Fibroblast of skin of scalp (primary cell): ENCODE measurements around the gene TCP11L2.
"Not testable (repeated sequence)": the region's sequence is repeated elsewhere in the genome, so short reads cannot be mapped to it uniquely, and the experiment has no call there.

Source experiments
- DNase-seq: peaks from one replicate; pipeline ENCODE4 v3.0.0-alpha.2; 2013

Gene TCP11L2

GRCh38 chr12:106344131-106344530, 41.6 kb downstream of the TCP11L2 start:
- no peak for DNase-seq

DNA sequence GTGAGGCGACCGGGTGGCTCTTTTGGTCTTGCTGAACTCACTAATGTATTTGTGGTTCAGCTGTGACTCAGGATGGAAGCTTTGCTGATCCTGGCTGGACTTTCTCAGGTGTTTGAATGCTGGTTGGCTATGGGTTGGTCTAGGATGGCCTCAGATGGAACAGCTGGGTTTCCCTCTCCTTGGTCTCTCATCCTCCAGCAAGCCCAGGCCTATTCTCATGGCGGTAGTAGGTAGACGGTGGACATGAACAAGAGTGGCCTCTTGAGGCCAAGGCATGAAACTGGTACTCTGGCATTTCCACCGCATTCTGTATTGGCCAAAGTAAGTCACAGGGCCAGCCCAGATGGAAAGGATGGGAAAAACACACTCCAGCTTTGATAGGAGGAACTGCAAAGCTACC, 43.2 kb downstream of the TCP11L2 start:
- DNase-seq = peak; percentile 68

DNA sequence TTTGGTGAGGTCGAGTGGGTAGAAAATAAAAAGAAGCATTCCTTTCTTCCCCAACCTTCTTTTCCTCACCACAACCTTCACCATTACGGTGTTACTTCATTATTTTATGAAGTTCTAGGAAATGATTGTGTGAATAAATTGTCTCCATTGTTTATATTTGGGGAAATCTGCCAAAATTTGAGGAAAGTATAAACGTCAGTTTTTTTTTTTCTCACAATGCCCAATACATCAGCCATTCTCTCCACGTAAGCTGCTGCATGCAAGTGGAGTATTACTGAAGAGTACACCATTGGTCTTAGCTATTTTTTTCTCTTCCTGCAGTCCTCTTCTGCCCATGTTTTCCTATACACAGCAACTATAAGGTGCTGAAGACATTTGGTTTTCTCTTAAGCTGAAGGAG, 45.9 kb downstream of the TCP11L2 start:
- DNase-seq = no peak

- DNase-seq = no peak
Observed at GRCh38 chr12:106353175-106353574, 50.6 kb downstream of the TCP11L2 start.

- peak; percentile 97 for DNase-seq
Observed at GRCh38 chr12:106357549-106358395, 55.2 kb downstream of the TCP11L2 start, which contains the start of gene POLR3B. POLR3B (plus strand) TSS chr12:106357748; CDS start chr12:106357880, 132 bp downstream.

GRCh38 chr12:106358396-106359241, 56.1 kb downstream of the TCP11L2 start:
- peak; percentile 65 for DNase-seq

GRCh38 chr12:106359646-106360399, 57.3 kb downstream of the TCP11L2 start:
- no peak for DNase-seq

DNA sequence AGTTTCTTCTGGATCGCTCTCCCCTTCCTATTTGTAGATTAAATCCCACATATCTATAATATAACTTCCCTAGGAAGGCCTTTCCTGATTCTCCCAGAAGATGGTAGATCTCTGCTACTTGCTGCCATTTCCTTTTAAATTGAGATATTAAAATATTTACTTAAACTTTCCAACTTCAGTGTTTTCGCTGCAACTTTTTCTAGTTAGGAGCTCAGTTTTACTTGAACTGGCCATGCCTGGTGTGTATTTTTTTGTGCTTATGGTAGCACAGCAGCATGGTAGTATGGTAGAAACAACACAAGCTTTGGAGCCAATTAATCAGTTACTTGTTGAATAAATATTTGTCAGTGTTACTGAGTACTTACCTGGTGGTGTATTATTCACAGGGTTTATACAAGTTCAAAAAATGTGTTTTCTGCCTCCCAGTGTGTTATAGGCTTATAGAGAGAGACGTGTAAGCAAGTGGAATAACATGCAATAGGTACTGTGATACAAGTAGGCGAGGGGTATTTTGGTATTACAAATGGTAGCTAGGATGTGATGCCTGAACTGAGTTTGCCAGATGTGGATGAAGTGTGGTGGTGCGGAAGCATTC, 58.0 kb downstream of the TCP11L2 start:
- DNase-seq = no peak

DNA sequence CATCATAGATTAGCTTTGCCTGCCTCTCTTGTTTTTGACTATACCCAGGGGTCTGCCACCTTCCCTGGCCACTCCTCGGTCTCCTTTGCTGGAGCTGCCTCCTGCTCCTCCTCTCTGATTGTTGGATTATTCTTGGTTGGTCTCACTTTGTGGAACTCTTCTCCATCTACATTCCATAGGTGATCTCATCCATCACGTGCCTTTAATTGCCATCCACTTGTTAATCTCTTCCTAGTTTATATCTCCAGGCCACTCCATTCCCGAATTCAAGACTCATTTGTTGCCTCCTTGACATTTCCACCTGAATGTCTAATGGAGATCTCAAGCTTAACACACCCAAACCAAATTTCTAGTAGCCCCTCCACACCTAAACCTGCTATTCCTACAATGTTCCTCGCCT, 60.4 kb downstream of the TCP11L2 start:
- no peak for DNase-seq

DNA sequence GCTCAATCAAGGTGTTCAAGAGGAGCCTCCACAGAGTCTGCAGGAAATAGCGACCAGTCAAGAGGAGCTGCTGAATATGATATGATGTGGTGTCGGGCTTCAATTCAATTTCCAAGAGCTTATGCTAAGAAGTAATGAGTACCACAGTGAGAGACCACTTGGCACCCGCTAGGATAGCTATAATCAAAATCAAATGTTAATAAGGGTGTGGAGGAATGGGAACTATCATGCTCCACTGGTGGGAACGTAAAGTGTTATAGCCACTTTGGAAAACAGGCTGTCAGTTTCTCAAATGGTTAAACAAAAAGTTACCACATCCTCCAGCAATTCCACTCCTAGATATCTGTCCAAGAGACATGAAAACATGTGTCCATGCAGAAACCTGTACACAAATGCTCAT, 61.7 kb downstream of the TCP11L2 start:
- DNase-seq = no peak

- DNase-seq = peak; percentile 73
Observed at GRCh38 chr12:106369624-106370346, 67.3 kb downstream of the TCP11L2 start.

DNA sequence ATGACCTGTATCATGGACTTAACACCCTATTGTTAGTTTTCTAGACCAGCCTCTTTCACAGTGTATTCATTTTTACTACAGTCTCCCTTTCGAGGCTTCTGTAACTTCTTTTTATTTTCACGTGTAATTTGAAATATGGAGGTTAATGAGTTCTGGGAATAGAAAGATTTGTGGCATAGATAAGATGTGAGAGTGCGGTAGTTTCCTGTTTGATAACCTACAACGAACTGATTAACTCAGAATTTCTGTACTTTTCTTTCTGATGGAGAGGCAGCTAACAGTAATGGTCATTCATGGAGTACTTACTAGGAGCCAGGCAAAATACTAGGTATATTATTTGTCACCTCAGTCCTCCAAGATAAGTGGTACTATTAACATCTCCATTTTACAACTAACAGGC, 76.3 kb downstream of the TCP11L2 start:
- no peak for DNase-seq

DNA sequence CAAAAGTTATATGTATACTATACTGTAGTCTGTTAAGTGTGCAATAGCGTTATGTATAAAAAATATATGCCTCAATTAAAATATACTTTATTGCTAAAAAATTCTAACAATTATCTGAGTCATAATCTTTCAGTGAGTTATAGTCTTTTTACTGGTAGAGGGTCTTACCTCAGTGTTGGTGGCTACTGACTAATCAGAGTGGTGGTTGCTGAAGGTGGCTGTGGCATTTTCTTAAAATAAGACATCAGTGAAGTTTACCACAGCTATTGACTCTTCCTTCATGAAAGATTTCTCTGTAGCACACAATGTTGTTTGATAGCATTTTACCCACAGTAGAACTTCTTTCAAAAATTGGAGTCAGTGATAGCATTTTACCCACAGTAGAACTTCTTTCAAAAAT, 78.4 kb downstream of the TCP11L2 start:
- peak; percentile 18 for DNase-seq

- not testable (repeated sequence) for DNase-seq
Observed at GRCh38 chr12:106381866-106382265, 79.3 kb downstream of the TCP11L2 start.

DNA sequence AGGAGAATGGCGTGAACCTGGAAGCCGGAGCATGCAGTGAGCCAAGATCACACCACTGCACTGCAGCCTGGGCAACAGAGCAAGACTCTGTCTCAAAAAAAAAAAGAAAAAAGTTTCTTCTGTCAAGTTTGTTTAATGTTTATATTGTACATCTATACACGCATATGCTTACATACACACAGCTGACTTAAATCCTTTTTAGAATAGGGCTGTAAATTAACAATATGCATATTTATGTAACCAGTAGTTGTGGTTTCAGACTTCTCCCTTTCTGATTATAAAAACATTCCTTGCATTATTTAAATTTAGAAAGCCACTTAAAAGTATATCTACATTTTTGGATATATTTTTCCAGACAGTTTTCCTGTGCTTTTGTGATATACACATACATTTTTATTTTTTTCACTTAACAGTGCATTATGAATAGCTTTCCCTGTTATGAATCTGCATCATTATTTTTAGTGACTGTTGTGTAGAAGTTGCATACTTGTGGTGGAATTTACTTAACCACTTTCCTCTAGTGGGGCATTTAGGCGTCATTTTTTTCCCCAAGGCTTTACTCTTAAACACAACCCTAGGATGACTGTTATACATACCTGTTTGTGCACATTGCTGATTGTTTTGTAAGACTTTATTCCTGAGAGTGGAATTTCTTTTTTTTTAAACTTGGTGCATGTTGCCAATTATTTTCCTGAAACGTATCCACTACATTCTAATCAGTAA, 84.4 kb downstream of the TCP11L2 start:
- peak; percentile 85 for DNase-seq

DNA sequence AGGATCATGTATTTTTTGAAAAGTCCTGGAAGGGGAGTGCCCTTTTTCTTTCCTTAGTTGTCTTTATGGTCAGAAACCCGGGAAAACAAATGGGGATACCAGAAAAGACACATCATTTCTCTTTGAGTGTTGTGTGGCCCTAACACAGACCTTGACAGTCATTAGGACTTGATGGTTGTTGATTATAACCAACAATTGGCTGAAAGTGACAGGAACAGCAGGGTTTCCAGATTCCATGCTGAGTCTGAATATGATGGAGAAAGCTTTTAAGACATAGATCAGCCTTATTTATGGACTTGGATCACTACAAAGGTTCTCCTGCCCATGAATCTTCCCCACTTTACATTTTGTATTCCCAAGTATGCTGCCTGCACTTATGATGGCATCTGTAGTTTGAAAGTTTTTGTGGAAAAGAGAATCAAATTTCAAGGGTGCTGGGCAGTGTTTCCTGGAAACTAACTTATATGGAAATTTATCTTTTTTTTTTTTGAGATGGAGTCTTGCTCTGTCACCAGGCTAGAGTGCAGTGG, 85.4 kb downstream of the TCP11L2 start:
- no peak for DNase-seq

DNA sequence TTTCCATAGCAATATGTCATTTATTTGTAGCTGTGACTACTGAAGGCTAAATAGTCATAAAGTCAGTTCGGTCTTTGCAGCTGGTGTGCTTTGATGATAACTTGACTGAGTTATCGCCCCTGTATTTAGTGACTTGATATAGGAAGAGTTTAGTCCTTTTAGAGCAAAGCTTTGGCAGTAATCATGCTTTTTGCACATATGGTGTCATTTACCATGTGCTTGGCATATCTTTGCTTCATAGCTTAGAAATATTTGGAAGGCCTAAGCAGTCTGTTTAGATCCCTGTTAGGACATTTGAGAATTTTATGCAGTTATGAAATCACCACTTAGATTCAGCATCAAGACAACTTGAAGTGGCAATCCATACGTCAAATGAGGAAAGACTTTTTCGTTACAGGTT, 86.6 kb downstream of the TCP11L2 start:
- DNase-seq = peak; percentile 2

DNA sequence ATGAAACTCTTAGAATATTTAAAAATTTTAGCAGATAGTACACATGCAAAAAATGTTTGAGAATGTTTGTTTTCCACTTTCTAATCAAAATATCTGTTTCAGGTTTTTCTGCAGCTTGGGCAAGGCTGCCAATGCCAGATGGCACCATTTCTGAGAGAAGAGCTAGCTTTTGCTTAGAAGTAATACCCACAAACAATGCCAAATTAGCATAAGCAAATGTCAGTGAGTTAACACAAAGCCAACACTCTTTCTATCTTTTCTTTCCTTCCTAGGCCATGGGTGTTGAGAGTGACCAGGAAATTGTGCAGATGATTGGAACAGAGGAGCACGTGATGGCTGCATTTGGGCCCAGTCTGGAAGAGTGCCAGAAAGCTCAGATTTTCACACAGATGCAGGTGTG, 90.2 kb downstream of the TCP11L2 start:
- no peak for DNase-seq
